ENCODE measurements around the gene CDK17.
"Not testable (repeated sequence)": the region's sequence is repeated elsewhere in the genome, so short reads cannot be mapped to it uniquely, and the experiment has no call there.

The CDK17 gene

DNA sequence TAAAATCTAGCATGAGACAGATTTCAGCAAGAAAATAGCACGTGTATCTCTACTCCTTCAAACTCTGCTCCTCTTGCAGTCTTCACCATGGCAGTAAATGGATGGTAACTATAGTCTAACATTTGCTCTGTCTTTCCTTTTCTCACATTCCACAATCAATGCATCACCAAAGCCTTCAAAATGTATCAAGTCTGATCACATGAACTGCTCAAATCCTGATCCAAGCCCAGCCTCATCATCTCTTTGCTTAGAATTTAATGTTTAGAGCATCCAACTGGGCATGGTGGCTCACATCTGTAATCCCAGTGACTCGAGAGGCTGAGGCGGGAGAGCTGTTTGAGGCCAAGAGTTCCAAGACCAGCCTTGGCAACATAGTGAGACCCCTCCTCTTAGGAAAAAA is 45.9 kb downstream of the CDK17 start:
- DNase-seq (ENCODE audit: low read depth), result no peak

DNA sequence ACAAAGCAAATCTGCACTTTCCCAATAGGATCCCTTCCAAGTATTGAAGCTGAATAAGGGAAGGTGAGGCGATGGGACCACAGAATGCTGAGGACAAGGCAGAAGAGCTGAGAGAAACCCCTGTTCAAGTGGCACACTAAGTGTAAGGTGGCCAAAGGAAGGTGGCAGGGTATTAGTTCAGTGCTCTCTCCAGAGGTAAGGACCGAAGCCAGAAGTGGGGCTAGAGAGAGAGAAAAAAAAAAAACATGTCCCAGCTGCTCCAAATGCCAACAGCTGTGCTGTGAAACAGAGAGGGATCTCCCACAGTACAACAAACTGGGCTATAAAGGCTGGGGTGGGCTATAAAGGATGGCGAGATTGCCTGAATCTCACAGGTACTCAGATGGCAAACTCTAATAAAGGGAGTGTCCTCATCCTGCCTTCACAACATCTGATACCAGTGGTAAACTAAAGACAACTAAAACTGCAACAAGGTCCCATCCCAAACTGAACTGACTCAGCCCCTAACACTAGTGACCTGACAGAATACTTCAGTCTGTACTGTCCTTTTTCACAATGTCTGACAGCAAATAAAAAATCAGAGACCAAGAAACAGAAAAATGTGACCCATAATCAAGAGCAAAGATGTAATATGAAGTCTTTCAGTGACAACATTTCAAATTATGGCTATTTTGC is 47.9 kb downstream of the CDK17 start:
- DNase-seq (ENCODE audit: low read depth), result no peak

DNA sequence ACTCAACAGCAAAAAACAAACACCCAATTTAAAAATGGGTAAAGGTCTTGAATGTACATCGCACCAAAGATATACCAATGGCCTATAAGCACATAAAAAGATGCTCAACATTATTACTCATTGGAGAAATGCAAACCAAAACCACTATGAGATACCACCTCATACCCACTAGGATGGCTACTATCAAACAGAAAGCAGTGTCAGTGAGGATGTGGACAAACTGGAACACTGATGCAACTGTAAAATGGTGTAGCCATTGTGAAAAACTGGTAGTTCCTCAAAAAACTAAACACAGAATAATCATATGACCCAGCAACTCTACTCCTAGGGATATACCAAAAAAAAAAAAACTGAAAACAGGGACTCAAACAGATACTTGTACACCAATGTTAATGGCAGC is 49.3 kb downstream of the CDK17 start:
- no peak for DNase-seq (ENCODE audit: low read depth)

DNA sequence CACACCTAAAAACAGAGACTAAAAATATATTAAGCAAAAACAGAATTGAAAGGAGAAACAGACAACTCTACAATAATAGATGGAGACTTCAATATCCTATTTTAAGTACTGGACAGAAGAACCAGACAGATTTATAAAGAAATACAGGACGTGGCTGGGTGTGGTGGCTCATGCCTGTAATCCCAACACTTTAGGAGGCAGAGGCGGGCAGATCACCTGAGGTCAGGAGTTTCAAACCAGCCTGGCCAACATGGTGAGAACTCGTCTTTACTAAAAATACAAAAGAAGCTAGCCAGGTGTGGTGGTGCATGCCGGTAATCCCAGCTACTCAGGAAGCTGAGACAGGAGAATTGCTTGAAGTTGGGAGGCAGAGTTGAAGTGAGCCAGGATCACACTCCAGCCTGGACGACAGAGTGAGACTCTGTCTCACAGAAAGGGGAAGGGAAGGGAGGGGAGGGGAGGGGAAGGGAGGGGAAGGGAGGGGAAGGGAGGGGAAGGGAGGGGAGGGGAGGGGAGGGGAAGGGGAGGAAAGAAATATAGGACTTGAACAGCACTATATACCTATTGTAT is 53.0 kb downstream of the CDK17 start:
- DNase-seq (ENCODE audit: low read depth), result no peak

DNA sequence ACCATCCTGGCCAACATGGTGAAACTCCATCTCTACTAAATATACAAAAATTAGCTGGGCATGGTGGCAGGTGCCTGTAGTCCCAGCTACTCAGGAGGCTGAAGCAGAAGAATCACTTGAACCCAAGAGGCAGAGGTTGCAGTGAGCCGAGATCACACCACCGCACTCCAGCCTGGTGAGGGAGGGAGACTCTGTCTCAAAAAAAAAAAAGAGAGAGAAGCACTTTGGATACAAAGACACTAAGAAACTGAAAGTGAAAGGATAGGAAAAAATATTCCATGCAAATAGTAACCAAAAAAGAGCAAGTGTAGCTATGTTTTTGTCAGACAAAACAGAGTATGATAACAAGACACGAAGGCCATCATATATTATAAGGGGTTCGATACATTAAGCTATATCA is 53.5 kb downstream of the CDK17 start:
- DNase-seq (ENCODE audit: low read depth), result not testable (repeated sequence)

DNA sequence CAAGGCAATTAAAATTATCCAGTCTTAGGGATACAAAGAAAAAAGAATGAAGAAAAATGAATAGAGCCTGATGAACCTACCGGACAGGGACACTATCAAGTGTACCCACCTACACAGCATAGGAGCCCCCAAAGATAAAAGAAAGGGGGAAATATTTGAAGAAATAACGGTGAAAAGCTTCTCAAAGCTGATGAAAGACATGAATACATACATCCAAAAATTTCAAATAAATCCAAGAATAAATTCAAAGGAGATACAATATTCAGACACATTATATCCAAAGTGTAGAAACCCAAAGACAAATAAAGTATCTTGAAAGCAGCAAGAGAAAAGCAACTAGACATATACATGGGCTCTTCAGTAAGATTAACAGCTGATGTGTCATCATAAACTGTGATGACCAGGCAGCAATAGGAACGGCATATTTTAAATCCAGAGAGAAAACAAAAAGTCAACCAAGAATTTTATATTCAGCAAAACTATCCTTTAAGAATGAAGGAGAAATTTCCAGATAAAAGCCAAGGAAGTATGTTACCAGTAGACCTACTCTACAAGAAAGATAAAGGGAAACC is 56.0 kb downstream of the CDK17 start:
- no peak for DNase-seq (ENCODE audit: low read depth)

DNA sequence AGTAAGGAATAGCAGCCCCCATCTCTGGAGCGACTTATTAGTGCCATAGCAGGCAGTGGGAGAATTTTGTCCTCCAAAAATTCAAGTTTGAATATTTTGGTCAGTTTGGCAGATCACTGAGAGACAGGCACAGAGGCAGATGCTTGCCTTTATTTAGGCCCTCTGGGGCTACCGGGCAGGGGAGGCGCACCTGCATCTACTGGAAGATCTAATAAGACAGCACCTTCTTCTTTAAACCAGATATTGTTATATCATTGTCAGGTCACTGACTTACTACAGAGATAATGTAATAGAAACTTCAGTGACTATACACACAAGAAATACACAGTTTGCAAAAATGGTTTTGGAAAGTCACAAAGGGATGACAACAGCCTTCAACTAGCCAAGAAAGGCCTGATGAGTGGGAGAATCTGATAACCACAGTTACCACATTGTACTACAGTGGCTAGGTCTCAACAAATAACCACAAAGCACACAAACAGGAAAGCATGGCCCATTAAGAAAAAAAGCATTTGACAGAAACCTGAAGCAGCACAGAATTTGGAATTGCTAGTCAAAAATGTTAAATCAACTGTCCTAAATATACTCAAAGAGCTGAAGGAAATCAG is 56.8 kb downstream of the CDK17 start:
- peak; percentile 7 for DNase-seq (ENCODE audit: low read depth)

DNA sequence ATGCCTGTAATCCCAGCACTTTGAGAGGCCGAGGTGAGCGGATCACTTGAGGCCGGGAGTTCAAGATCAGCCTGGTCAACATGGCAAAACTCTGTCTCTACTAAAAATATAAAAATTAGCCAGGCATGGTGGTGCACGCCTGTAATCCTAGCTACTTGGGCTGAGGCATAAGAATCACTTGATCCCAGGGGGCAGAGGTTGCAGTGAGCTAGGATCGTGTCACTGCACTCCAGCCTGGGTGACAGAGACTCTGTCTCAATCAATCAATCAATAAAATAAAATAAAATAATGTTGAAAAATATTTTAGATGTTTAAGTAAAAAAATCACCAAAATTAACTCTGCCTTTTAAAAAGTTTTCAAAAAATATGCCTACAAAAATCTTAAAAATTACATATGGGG is 60.6 kb downstream of the CDK17 start:
- DNase-seq (ENCODE audit: low read depth), result not testable (repeated sequence)

DNA sequence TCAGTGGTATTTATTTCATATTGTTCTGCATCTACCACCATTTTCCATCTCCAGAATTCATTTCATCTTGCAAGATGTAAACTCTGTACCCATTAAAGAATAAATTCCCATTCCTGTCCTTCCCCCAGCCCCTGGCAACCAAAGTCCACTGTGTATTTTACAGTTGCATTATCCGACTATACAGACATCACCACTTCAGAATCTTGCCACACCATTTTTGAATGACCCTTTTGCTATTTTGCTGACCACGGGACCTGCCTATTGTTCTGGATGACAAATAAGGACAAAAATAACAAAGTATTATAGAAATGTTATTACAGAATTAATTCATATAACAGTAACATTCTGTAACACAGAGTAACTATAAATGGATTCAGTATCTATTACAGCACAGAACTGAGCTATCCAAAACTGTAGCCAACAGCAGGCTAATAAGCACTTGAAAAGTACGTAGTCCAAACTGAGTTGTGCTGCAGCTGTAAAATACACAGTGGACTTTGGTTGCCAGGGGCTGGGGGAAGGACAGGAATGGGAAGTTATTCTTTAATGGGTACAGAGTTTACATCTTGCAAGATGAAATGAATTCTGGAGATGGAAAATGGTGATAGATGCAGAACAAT is 61.3 kb downstream of the CDK17 start:
- DNase-seq (ENCODE audit: low read depth), result no peak

DNA sequence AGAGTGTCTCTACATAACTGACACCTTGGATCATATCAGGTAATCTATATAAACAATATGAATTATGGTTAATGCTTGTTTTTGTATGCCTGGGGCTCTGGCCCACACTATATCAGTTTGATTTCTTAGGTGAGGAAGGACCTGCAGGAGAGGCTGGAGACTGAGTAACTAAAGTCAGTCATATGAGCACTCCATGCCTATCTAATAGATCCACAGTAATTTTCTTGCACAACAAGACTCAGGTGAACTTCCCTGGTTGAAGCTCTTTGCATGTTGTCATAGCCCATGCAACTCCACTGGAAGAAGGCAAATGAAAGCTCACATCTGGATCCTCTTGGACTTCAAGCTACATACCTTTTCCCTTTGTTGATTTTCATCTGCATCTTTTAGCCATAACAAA is 62.3 kb downstream of the CDK17 start:
- DNase-seq (ENCODE audit: low read depth), result no peak

DNA sequence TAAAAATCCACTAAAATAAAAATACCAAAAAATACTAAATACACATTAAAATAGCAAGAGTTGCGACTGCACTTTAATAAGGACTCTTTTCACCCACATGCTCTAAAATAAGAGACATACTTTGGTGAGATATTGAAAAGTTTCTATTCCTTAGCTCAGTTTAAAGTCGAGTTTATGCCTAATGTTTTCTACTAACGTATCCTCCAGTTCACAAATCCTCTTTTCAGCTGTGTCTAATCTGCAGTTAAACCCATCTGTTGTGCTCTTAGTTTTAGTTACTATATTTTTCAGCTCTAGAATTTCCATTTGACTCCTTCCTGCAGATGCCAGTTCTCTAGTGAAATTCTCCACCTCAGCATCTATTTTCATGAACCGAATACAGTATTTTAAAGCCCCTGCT is 63.8 kb downstream of the CDK17 start:
- DNase-seq (ENCODE audit: low read depth), result no peak

DNA sequence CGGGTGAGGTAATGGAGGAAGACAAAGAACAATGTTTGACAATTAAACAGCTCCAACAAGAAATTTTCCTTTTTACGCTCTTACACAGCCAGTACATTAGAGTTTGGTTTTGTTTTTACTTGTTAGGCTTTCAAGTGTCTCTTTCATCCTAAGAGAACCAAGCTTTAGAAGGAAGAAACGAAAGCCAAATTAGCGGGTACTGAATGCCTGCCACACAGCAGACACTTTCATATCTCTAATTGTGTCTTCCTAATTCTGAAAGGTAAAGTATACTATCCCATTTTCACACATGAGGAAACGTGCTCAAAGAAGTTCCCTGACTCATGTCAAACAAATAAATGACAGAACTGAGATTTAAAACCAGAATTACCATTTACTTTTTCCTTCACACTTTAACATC is 65.0 kb downstream of the CDK17 start:
- no peak for DNase-seq (ENCODE audit: low read depth)

DNA sequence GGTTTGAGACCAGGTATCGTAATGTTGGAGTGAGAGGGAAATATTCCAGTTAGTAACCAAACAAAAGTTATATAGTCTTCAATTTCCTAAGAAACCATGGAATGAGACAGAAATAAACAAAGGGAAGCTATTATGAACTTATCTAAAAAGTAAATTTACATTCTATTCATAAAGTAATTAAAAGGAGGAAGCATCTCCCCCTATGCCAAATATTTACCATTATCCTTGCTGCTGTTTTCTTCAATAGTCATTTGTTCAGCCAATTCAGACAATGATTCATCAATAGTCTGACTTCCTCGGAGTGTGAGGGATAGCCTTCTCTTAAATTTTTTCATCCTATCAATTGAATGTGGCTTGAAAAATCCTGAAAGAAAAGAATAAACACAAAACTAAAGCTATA is 65.7 kb downstream of the CDK17 start:
- no peak for DNase-seq (ENCODE audit: low read depth)

DNA sequence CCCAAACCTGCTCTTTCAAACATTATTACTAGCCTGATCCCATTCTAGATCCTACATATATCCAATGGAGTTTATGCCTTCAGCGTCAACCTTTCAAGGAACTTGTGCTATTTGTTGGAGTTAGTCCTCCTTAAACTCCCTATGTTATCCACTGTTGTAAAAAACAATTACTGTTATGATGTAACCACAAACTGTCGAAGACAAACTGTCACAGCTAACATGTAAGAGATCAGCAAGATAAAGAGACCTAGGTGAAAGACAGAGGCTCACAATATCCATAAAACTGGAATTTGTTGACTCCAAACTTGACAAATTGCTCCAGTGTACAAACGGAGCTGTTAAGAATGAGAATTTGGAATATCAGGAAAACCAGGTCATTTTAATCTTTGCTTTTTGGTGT is 70.7 kb downstream of the CDK17 start:
- no peak for DNase-seq (ENCODE audit: low read depth)

DNA sequence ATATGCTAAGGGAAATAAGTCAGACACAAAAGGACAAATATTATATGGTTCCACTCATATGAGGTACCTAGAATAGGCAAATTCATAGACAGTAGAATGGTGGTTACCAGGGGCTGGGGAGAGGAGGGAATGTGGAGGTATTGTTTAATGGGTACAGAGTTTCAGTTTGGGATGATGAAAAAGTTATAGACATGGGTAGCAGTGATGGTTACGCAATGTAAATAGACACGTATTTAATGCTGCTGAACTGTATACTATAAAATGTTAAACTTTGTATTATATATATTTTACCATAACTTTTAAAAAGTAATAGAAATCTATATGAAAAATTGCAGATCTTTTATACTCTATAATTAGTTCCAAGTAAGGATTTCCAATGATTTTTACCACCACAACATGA is 71.2 kb downstream of the CDK17 start:
- DNase-seq (ENCODE audit: low read depth), result no peak

DNA sequence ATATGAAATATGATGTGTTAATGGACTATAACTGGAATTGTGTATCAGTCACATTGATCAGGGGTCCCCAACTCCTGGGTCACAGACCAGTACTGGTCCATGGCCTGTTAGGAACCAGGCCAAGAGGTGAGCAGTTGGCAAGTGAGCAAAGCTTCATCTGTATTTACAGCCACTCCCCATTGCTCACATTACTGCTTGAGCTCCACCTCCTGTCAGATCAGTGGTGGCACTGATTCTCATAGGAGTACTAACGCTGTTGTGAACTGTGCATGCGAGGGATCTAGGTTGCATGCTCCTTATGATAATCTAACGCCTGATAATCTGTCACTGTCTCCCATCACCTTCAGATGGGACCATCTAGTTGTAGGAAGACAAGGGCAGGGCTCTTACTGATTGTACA is 72.3 kb downstream of the CDK17 start:
- no peak for DNase-seq (ENCODE audit: low read depth)

DNA sequence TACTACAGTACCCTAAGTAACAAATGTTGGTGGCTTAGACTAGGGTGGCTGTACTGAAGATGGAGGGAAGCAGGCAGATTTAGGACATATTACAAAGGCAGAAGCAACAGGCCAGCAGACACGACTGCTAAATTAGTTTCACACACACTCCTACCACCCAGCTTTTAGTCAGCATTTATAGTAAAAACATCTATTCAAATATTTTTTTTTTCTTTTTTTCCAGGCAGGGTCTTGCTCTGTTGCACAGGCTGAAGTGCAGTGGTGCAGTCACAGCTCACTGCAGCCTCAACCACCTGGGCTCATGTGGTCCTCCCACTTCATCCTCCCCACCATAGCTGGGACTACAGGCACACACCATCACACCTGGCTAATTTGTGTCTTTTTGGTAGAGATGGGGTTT is 72.9 kb downstream of the CDK17 start:
- no peak for DNase-seq (ENCODE audit: low read depth)

DNA sequence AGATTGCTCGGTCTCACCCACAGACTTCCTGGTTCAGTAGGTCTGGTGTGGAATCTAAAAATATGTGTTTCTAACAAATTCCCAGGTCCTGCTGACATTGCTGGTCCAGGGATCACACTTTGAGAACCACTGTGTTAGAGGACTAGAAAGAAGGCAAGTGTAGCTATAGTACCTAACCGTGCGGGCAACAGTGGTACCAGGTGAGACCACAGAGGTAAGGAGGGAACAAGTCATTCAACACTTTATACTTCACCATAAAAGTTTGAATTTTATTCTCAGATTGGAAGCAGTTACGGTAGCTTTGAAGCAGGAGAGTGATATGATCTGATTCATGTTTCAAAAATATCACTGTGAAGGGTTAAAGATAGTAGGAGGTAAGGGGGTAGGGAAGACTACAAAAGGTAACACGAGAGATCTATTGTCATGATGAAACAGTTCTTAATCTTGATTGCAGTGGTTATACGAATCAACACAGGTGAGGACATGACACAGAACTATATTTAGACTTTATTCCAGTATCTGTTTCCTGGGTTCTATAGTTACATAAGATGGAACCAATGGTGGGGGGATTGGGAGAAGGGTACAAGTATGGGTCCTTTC is 73.5 kb downstream of the CDK17 start:
- no peak for DNase-seq (ENCODE audit: low read depth)

DNA sequence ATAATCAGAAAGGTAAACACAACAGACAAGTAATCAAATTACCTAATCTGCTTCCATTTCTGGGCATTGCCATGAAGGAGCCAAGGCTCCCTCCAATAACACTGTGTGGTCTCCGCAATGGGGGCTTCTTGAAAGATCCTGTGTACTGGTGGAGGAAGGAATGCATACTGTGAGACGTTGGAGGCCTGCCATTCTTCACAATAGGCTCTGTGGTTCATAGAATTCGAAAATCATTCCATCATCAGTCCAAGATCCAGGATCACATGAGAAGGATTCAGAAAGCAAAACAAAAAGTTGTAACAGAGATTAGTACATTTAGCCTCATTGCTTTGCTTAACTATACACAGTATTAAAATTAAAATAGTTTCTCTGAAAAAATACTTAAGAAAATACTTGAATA is 76.3 kb downstream of the CDK17 start:
- DNase-seq (ENCODE audit: low read depth), result no peak

DNA sequence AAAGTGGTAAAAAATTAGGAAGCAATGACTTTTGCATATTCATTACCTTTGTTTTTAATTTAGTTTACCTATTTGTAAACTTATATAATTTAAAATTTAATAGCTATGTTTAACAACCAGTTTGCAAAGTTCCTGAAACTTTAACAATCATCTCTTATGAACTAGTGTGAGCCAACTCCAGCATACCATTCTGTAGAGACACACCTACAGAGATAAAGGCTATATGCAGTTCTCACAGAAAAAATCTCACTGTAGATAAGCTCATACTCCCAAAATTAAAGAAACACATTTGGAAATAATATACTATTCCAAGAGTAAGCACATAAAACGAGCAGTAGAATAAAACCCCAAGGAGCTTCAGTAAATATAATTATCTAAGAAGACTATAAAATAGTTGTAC is 77.5 kb downstream of the CDK17 start:
- no peak for DNase-seq (ENCODE audit: low read depth)

DNA sequence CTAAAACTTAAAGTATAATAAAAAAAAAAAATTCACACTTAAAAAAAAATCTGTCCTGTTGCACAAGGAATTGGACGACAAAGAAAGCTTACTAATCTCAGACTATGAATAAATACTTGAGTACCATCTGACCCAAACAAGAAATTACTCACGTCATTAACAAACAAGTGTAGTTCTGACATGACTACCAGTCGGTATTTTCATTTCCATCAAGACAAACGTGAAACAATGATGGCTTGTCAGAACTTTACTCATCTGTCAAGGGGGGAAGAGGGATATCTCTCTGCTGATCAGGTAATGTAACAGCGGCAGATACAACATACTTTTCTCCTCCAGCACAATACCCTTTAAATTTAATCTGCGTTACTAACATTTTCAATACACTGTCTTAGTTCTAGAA is 78.3 kb downstream of the CDK17 start:
- DNase-seq (ENCODE audit: low read depth), result no peak

DNA sequence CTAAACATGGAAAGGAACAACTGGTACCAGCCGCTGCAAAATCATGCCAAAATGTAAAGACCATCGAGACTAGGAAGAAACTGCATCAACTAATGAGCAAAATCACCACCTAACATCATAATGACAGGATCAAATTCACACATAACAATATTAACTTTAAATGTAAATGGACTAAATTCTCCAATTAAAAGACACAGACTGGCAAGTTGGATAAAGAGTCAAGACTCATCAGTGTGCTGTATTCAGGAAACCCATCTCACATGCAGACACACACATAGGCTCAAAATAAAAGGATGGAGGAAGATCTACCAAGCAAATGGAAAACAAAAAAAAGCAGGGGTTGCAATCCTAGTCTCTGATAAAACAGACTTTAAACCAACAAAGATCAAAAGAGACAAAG is 82.4 kb downstream of the CDK17 start:
- not testable (repeated sequence) for DNase-seq (ENCODE audit: low read depth)

Measured in activated T-cell treated with anti-CD3 and anti-CD28 coated beads for 24 hours (primary cell).